ENCODE measurements around the gene USP49.

DNA sequence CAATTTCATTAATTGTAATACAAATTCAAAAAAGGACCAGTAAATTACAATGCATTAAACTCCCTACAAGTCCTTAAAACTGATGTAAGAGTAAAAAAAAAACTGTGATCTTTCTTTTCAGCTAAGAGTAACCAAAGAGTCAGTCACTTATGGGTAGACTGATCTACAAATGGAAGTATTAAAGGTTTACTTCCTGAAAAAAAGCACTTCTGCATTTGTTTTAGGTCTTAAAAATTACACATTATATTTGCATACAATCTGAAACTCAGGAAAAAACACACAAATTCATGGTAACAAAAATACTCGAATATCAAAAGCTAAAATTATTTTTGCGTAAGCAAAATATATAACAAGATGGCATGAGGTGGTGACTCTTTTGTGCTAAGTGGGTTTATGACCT, 23.5 kb downstream of the USP49 start:
- TF ChIP-seq, protein P1, sequence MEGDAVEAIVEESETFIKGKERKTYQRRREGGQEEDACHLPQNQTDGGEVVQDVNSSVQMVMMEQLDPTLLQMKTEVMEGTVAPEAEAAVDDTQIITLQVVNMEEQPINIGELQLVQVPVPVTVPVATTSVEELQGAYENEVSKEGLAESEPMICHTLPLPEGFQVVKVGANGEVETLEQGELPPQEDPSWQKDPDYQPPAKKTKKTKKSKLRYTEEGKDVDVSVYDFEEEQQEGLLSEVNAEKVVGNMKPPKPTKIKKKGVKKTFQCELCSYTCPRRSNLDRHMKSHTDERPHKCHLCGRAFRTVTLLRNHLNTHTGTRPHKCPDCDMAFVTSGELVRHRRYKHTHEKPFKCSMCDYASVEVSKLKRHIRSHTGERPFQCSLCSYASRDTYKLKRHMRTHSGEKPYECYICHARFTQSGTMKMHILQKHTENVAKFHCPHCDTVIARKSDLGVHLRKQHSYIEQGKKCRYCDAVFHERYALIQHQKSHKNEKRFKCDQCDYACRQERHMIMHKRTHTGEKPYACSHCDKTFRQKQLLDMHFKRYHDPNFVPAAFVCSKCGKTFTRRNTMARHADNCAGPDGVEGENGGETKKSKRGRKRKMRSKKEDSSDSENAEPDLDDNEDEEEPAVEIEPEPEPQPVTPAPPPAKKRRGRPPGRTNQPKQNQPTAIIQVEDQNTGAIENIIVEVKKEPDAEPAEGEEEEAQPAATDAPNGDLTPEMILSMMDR (conservative IDR thresholded peaks at IDR 0.05; ENCODE audit: low read depth, low read length): no peak
- TF ChIP-seq EZH2 (IDR thresholded peaks at IDR 0.05; ENCODE audit: low read length, unreplicated experiment): no peak

Measured in PC-3 (cell line).